ENCODE results near the gene RIT2.

Gene RIT2

DNA sequence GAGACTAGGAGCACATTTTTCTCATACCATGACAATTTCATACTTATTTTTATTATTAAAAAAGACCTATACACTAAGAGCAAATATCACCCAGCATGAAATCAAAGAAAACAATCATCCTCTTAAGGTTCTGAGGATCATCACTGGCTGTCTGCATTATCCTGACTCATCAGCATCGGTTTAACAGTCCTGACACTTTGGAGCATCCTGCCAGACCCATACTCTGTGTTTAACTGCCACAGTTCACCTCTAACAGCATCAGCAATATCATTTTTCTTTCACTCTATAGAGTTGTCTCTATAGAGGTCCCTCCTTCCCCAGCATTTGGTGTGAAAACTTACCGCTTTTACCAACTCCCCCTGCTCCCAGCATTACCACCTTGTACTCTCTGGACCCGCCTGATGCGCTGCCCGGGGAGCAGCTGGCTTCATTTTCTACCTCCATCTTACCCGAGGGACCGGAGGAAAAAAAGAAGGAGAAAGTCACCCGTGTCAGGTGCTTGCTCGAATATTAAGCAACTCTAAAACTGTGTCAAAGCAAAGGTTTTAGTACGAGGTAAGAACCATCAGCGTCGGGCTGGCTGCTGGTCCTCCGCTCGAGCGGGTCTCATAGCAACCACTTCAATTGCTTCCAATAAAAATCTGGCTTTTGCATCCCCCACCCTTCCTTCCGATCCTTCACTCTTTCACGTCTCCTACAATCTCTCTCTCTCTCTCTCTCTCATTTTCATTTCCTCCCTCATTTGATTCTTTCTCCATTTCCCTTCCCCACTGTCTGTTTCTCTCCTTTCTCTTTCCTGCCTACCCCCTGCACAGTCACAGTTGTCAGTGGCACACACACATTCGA is at the start of gene RIT2:
Gene RIT2 (minus strand): TSS at position 610 of the 846 bp plus-strand sequence.
- no peak for DNase-seq

DNA sequence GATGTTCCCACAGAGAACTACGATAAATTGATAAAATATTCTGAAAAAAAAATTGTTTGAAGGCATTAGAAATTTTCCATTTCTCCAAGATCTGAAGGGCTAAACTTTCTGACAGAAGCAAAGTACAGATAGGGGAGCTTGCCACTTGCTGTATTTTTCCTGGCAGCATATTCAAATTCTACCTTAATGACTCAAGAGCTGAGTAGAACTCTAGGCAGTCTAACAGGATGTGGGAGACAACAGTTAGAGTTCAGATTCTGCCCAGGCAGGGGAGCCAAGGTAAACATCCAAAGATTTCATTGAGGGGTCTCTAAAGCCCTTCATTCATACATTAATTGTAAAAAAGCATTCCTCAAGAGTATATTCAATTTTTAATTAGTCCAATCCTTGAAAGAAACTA is 46.0 kb upstream of the RIT2 start:
- DNase-seq: peak; percentile 64

DNA sequence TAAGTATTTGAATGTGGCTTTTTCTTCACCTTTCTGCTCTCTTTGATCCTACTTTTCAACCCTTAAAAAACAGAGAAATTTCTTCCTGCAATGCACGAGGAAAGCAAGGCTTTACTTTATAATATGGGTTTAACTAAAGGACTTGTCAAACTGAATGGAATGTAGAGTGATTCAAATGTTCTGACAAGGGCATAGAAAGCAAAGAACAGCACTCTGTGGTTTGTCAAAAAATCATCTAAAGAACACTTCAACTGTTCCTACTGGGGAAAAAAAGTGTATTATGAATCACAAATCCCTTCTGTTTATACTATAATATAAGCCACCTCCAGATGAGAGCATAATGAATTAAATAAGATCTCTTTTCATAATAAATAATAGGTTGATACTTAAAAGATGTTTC is 45.0 kb upstream of the RIT2 start:
- DNase-seq: peak; percentile 57

DNA sequence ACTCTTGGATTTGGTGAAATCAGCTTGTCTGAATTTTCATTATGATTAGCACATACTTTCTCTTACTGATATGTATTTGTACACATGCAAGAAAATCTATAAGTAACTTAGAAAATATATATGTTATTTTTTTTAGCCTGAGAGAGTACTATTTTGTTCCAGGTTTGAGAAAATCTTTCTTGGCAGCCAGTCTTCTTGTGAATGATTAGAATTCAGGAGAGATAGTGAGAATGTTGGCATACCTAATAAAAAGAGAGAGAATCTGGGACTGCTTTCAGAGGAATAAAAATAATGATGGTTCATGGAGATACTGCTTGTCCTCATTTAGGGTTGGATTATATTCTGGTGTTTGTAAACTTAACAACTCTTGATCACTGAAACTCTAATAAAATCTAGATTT is 44.4 kb upstream of the RIT2 start:
- DNase-seq: no peak

DNA sequence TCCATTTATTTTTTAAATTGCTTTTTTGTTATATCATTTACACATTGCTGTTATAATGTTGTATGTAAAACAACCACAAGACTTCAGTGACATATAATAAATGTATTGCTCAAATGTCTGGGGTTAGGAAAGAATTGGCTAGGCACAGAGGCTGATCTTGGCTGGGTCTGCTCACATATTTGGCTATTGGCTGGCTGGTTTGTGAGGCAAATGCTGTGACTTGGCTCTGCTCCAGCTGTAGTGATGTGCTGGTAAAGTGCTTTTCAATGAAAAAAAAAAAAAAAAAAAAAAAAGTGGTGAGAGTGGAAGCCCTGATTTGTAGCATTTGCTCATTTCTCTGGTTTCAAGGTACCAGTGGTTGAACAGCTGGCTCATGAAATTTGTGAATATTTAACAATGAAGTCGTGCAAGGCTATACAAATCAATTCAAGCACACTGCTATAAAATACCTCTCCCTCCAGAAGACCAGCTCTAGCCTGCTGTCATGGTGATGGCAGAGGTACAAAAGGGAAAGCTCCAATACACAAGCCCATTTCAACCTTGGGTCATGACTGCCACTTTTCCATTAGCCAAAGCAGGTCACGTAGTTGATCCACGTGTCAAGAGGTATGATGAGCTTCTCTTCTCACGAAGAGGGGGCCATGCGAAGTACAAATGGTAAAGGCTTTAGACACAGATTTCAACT is 43.7 kb upstream of the RIT2 start:
- no peak for DNase-seq

DNA sequence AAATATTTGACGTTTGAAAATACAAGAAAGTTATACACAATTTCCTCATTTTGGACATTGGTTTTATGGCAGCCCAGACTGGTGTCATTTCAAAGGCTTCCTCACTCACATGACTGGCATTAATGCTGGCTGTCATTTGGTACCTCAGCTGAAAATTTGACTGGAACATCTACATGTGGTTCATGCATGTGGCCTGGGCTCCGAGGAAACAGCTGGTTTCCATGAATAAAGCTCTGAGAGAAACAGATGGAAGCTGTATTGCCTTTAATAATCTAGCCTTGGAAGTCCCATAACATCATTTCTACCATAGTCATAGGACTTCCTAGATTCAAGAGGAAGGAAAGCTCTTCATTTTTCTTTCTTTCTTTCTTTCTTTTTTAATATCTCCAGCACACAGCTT is 42.9 kb upstream of the RIT2 start:
- no peak for DNase-seq

DNA sequence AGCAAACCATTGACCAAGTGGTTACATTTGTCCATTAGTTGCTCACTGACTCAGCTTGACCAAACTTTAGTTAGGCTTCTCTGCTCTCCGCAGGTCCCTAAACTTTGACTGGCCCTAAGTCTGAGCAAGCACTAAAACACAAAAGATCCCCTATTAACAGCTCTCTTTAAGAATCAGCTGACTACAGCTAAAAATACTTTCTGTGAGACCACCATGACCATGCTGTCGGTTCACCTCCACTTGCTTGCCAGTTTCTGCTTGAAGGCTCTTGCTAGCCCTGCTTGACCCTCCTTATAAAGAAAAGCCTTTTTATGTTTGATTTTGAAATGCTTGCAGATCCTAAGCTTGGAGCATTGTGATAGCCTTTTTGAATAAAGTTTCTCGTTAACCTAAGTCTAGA is 40.4 kb upstream of the RIT2 start:
- no peak for DNase-seq

DNA sequence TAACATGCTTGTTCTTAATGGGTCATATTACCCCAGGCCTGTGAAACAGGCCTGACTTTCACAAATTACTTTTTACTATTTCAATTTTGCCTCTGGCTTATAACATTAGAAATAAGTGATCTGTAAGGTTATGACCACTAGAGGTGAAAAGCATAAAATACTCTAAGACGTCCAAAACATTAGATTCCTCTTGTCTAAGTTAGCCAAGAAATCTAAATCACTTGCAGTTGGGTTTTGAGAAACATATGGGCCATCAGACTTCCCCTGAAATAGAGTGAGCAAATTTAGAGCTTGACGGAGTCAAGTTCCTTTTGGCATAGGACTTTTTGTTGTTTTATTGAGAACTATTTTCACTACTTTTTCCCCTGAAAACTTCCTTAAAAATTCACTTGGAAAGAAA is 32.7 kb upstream of the RIT2 start:
- no peak for DNase-seq

DNA sequence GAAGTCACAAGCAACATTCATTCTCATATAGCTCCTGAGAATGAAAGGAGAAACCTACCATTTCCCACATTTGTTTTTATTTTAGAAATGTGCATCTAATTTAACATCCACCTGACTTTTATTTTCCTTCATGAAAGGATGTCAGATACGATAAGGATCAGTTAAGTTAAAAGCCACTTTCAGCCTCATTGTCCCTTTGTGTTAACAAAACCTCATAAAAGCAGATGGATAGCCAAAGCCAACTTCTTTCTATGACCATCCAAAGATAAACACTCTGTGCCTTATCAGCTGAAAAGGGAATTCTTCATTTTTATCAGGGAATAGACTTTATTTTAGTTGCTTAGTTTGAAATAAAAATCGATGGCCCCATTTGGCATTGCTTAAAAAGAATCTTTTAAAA is 25.7 kb upstream of the RIT2 start:
- no peak for DNase-seq

DNA sequence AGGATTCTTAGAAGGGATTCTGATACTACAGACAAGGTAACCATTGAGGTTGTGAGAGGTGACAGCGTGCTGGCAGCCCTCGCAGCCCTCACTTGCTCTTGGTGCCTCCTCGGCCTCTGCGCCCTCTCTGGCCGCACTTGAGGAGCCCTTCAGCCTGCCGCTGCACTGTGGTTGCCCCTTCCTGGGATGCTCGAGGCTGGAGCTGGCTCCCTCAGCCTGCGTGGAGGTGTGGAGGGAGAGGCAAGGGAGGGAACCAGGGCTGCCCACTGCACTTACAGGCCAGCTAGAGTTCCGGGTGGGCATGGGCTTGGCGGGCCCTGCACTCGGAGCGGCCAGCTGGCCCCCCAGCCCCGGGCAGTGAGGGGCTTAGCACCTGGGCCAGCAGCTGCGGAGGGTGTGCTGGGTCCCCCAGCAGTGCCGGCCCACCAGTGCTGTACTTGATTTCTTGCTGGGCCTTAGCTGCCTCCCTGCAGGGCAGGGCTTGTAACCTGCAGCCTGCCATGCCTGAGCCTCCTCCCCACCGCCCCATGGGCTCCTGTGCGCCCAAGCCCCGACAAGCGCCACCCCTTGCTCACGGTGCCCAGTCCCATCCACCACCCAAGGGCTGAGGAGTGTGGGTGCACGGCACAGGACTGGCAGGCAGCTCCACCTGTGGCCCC is 23.9 kb upstream of the RIT2 start:
- no peak for DNase-seq

DNA sequence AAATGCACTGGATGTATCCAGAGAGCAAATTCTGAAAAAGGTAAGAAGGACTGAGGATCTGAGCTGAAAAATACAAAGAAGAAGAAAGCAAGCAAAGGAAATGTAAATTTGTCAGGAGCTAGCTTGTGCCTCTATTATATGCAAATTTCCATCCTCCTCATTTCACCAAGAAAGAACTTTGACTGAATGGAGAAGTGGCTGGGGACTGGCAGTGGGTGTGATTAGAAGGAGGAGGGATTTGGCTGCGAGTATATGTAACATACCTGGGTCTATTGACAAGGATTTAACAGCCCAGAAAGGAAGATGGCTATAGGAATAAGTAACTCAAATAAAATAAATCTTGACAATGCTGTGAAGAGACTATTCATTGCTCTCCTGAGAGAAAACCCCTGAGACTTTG is 19.4 kb upstream of the RIT2 start:
- DNase-seq: no peak

DNA sequence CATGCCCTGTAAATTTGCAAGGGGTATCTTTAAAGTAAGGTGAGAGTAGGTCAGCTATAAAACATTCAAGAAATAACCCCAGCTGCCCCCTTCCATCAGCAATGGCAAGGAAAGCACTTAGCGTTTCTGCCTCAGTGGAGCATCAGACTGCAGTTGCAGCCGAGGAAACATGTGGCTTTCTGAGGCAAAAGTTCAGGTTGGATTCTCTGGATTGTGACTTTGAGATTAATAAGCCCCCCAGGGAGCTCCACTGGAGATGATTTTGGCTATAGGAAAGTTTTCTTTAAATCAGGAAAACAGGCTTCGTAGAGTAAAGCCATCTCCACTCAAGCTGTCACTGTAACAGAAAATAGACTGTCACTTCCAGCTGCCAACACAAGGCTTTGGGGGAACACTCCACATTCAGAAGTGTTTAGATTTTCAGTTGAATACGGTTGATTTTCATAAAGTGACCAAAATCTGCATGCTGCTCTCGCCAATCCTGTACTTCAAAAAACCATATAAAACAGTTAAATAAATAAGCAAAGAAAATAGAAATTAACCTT is 15.3 kb upstream of the RIT2 start:
- DNase-seq: no peak

DNA sequence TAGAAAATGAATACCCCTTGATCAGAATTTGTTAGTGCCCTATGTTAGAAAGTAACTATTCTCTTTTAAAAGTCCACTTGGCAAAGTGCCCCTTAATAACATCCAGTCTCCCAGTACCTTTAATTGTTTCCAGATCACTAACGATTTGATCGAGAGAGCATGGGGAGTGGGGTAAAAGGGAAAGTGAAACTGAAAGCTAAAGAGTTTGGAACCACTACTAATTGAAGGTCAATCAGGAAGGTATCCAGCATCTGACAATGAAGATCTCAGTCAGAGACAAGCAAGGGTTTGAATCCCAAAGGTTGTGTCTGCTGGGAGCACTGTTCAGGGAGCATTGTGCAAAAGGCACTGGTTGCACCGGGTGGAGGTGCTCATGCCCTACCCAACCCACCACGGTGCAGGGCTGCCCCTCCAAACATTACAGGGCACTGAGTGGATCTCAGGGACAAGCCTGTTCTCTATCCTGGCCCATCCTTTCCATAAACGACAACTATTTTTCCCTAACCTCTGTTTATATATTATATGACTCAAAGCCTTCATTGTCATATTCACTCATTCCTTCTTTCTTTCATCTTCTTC is 14.6 kb upstream of the RIT2 start:
- peak; percentile 18 for DNase-seq

DNA sequence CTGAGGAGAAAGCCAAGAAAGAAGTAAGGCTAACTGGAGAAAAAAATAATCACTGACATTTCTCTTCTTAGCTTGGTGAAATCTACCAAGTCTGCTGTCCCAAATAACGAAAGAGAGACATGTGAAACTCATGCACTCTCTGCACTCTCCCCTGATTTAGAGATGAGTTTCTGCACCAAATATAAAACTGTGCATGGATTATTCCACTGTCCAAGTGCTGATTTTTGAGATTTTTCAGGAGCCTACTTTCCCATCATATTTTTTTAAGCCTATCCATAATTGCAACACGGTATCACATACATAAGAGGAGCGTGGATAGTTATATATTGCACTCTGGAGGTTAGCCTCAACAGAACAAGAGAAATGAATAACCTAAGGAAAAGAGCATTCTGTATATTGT is 10.0 kb upstream of the RIT2 start:
- DNase-seq: no peak

DNA sequence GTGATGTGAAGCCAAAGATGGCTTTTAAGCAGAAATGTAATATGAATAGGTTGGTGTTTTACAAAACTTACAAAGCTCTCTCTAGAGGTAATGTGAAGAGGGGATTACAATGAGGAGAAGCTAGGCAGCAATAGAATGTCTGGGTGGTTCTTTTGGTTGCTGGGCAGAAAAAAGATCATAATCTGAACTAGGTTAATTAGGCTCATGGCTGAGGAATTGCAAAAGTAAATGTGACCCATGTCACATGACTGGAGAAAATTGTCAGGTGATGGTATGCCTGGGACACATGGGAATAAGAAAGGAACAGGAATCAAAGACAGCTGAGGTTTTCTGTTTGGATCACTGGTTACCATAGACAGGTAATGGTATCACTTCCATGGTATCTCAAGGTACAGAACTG is 7.5 kb upstream of the RIT2 start:
- DNase-seq: no peak

DNA sequence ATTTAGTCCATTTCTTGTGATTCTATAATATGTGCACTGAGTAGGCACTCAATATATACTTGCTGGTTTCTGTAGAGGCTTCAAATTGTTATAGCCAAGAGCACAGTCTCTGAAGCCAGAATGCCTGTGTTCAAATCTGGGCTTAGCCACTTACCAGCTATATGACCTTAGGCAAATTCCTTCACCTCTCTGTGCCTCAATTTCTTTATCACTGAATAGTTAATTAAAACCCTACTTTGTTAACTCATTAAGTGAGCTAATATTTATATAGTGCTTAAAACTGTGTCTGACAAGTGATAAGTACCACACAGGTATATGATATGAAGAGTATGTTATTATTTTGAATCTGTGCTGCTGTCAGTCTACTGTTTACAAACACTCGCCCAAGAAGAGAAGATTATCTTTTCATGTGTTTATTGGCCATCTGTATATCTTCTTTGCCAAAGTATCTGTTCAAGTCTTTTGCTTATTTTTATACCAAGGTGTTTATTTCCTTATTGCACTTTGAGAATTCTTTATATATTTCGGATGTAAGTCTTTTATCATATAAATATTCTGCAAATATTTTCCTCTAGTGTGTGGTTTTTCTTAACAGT is 1.3 kb upstream of the RIT2 start:
- no peak for DNase-seq

DNA sequence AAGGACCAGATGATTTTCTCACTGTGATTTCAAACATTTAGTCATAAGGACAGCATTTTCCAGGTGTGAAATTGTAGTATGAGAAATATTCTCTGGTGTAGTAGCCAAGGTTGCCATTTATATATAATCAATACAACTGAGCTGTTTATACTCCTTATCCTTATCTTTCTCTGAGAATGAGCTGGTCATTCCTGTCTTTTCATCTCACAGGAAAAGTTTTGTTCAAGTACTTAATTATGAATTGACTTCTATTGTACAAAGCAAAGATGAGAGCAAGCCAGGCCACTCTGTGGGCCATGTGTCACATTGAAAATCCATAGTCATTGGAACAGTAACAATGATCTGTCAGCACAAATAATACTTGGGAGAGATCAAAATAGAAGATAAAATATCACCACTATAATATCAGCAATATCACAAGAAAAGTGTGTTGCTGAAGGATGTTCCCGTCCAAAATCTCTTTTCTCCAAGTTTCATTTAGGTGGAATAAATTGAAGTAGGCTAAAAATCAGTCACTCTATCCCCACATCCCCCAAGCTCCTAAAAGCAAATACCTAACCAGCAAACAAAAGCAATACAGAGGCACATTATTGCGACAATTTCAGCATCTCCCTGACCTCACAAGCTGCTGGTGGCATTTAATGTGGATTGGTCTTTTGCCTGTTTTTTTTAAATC is 2.1 kb downstream of the RIT2 start:
- no peak for DNase-seq

DNA sequence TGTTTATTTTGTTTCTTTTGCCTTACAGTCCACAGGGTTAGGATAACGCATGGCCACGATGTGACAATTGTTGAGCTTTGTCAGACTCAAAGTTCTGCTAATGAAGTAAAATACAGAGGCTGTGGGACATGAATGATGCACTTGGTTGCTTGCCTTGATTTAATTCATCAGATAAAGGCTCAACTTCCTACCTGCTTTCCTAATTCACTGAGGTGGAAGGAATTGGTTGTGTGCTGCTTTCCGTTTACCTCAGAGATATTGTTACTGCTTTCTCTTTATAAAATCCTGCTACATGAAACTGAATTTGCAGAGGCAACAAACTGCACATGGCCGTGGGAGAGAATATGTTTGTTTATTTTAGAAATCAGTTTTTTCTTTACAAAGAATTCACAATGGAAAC is 6.6 kb downstream of the RIT2 start:
- DNase-seq: no peak

DNA sequence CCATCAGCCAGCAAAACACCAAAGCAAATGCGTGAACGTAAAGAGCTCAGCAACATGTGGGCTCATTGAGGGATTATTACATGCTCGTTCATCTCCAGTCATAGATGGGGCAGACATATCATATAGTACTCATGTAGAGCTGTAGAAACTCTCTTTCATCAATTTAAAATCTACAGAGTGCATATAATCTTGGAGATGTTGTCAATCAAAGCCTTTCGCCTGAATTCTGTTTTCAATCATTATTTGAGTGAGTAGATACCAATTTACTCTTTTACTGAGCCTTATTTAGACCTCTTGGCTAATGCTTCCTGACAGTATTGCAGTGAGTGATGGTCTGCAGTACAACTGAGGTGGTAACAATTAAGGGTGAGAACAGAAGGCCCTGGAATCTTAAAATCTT is 7.0 kb downstream of the RIT2 start:
- DNase-seq: no peak

DNA sequence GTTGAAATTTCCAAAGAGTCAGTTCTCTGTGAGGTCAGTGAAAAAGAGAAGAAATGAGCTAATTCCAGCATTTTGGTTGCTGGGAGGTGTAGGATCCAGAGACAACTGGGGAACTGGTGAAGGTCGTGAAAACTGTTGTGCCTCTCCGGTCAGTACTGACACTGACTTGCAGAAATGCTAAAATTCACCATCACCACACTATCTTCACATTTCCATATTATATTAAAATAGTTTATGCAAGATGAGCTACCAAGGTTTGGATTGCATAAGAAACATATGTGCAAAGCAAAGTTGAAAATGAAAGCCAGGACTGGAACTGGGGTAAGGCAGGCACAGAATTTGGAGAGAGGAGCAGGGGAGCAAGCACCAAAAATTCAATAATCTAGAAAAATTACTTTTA is 21.8 kb downstream of the RIT2 start:
- DNase-seq: no peak

DNA sequence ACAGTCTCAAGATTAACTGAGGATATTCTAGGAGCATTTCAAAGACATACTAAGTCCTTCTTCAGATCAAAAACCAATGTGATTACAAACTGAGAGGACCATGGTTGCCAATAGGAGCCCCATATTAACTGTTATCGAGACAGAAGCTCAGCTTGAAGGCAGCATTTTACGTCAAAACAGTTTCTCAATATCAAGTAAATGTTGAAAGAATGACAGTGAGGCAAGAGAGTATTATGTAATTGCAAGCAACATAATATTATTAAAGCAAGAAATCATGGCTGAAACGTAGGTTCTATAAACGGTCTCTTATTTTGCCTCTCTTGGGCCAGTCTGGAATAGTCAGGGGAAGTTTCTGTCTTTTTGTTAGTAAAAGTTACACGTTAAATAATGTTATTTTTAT is 22.9 kb downstream of the RIT2 start:
- DNase-seq: no peak

DNA sequence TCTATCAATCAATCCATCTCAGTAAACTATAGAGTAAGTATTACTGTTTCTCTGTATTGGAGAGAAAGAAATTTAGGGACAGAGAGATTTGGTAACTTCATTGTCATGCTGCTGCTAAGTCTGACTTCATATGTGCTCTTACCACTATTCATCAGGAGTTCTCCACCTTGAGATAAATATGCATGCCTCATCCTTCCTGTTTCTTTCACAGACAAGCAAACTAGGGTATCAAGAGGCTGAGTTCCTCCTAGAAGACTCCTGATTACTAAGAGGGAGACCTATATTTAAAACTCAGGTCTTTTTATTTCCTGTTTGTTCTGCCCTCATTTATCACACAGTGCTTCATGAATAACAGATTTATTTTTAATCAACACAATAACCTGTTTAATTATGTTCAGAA is 34.1 kb downstream of the RIT2 start:
- DNase-seq: no peak

DNA sequence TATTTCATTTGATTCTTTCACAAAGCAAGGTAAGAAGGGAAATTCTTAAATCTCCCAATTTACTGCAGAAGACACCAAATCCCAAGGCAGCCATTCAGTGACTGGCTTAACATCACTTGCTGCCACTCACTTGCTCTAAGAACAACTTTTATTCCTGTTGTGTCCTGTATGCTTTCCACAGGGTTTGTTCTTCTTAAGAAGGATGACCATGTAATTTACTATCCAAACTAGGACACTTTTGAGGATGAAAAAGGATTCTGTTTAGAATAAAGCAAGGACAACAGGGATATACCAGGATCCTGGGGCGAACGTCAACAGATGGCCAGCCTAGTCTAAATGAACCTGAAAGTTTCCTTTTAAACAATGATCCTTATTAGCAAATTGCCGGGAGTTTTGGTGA is 34.8 kb downstream of the RIT2 start:
- DNase-seq: no peak
